OCI-LY3 (cell line): ENCODE results near the gene EPS15.

Source experiments
- H2AFZ ChIP-seq: fragments of 200-600, 300-600 bp; shearing (Covaris generic); 2 replicates; pipeline ENCODE4 v1.6.0; 2014; ENCODE audit warnings: antibody characterized with exemption, low read depth, low read length
- H3K27ac ChIP-seq: fragments of 200-600, 300-600 bp; sonication (generic); 2 replicates; pipeline ENCODE4 v1.5.1; 2014; ENCODE audit warnings: mild to moderate bottlenecking, low read length, moderate library complexity, mixed read lengths
- H3K27me3 ChIP-seq: fragments of 200-600, 300-600 bp; sonication (generic); 2 replicates; pipeline ENCODE4 v1.6.1; 2014; ENCODE audit warnings: low read depth, low read length, mixed read lengths
- H3K36me3 ChIP-seq: fragments of 200-600, 300-600 bp; sonication (generic); replicated peaks from 2 replicates; pipeline ENCODE3; 2014; ENCODE audit warnings: low read depth, low read length, mixed read lengths
- H3K4me1 ChIP-seq: fragments of 300-600, 200-600 bp; sonication (generic); 2 replicates; pipeline ENCODE4 v1.6.1; 2014; ENCODE audit warnings: low read length, mixed read lengths
- H3K4me2 ChIP-seq: fragments of 200-600, 300-600 bp; sonication (generic); 2 replicates; pipeline ENCODE4 v1.6.1; 2014; ENCODE audit warnings: low read length, mixed read lengths
- H3K4me3 ChIP-seq: fragments of 300-600, 200-600 bp; sonication (generic); 2 replicates; pipeline ENCODE4 v1.5.1; 2014; ENCODE audit warnings: antibody characterized with exemption, mild to moderate bottlenecking, low read length, moderate library complexity
- H3K79me2 ChIP-seq: fragments of 300-600, 200-600 bp; shearing (Covaris generic); 2 replicates; pipeline ENCODE4 v1.6.1; 2014; ENCODE audit warnings: mild to moderate bottlenecking, low read length, mixed read lengths
- H3K9ac ChIP-seq: fragments of 300-600, 200-600 bp; shearing (Covaris generic); 2 replicates; pipeline ENCODE4 v1.6.0; 2014; ENCODE audit warnings: mild to moderate bottlenecking, low read length, moderate library complexity
- H3K9me3 ChIP-seq: fragments of 200-600, 300-600 bp; shearing (Covaris generic); 2 replicates; pipeline ENCODE4 v1.6.1; 2014; ENCODE audit warnings: low read length, mixed read lengths; ENCODE audit not compliant: insufficient read depth
- H4K20me1 ChIP-seq: fragments of 200-600, 300-600 bp; sonication (generic); 2 replicates; pipeline ENCODE4 v1.6.1; 2016; ENCODE audit warnings: low read length, mixed read lengths; ENCODE audit not compliant: insufficient read depth
- CTCF ChIP-seq: fragments of 200-600, 300-600 bp; sonication (generic); IDR thresholded peaks from 2 replicates; pipeline ENCODE4 v1.5.1; 2014; ENCODE audit warnings: antibody characterized with exemption, low read length, low read depth
- EZH2phosphoT487 ChIP-seq: fragments of 200-600 bp; shearing (Covaris generic); IDR thresholded peaks from 2 replicates; pipeline ENCODE4 v1.6.1; 2018; ENCODE audit warnings: antibody characterized with exemption, mixed run types, low read depth

Gene EPS15

DNA sequence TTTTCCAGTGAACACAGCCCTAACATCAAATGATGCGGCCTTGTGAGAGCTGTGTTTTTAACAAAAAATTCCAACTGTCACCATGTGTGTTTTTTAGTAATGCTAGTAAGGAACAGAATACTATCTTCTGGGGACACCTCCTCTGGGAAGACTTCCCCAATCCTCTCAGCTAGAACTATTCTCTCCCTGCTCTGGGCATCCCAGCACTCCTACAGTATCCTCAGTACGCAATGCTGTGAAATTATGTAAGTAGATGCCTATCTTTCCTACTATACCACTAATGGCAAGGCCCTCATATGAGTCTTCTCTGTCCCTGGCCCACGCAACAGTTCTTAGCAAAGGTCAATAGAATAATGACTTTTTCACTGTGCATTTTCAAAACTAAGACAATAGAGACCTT lies 169.2 kb downstream of the EPS15 start:
- Histone ChIP-seq H3K4me2 (no peak overlapping the region), H3K27ac (no peak overlapping the region), H3K79me2 (no peaks in the 10 kb centered on the region), H4K20me1 (no peaks in the 10 kb centered on the region), H3K4me3 (no peak overlapping the region), H3K9ac (no peak overlapping the region), H3K36me3 (peaks cover 2% of the 10 kb centered on the region), H3K4me1 (no peaks in the 10 kb centered on the region), H3K27me3 (no peaks in the 10 kb centered on the region), H2AFZ (no peak overlapping the region), H3K9me3 (no peaks in the 10 kb centered on the region)
- TF ChIP-seq EZH2phosphoT487 (no peak), CTCF (no peak)

DNA sequence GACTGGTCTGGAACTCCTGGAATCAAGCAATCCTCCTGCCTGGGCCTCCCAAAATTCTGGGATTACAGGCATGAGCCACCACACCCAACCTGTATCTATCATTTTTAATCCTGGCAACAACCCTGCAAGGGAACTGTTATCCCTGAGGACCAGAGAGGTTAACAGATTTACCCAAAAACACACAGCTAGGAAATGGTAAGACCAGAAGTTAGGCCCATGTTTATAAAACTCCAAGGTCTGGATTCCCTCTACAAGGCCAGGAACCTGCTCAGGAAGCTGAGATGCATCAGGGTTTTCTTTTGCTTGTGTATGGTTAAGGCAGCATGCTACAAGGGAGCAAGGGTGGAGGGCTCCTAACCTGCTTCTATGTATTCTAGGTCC lies 170.9 kb downstream of the EPS15 start:
- no peak overlapping the region for H3K4me2 ChIP-seq
- no peak overlapping the region for H3K4me3 ChIP-seq
- H3K9me3 ChIP-seq, result no peaks in the 10 kb centered on the region
- H3K4me1 ChIP-seq, result no peaks in the 10 kb centered on the region
- H4K20me1 ChIP-seq, result no peaks in the 10 kb centered on the region
- H3K9ac ChIP-seq, result no peak overlapping the region
- no peaks in the 10 kb centered on the region for H3K27me3 ChIP-seq
- no peak overlapping the region for H3K27ac ChIP-seq
- H2AFZ ChIP-seq, result no peak overlapping the region
- H3K79me2 ChIP-seq, result no peaks in the 10 kb centered on the region
- no peak for TF ChIP-seq CTCF
- no peaks in the 10 kb centered on the region for H3K36me3 ChIP-seq

DNA sequence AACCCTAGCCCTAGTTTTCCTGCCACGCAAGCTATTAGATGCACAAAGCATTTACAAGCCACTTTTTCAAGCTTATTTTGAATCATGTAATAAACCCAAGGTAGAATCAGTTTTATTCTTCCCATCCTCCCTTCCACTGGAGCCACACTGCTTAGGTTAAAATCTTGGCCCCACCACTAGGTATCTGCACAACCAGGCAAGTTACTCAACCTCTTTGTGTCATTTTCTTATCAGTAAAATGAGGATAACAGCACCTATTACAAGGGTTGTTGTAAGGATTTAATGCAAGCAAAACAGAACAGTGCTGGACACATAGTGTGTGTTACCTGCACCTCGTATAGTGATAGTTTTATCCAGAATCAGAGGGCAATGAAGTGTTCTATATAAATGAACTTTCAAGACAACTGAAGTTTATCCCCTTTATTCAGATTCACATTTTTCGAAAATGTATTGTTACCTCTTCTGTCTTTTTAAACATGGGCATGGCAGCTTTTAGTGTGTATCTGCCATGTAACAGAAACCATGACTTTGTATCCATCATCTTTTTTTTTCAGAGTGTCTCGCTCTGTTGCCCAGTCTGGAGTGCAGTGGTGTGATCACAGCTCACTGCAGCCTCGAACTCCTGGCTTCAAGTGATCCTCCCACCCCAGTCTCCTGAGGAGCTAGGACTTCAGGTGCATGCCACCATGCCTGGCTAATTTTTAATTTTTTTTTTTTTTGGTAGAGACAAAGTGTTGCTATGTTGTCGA lies 171.5 kb downstream of the EPS15 start:
- H3K4me1 ChIP-seq, result peaks cover 5% of the 10 kb centered on the region
- H3K36me3 ChIP-seq, result no peaks in the 10 kb centered on the region
- no peaks in the 10 kb centered on the region for H4K20me1 ChIP-seq
- H3K4me3 ChIP-seq, result no peak overlapping the region
- H3K4me2 ChIP-seq, result no peak overlapping the region
- H3K27me3 ChIP-seq, result no peaks in the 10 kb centered on the region
- no peak overlapping the region for H3K27ac ChIP-seq
- TF ChIP-seq EZH2phosphoT487 (no peak), CTCF (no peak)
- H3K79me2 ChIP-seq, result no peaks in the 10 kb centered on the region
- no peak overlapping the region for H2AFZ ChIP-seq
- no peaks in the 10 kb centered on the region for H3K9me3 ChIP-seq
- H3K9ac ChIP-seq, result no peak overlapping the region

- H3K36me3 ChIP-seq, result no peaks in the 10 kb centered on the region
- H3K4me2 ChIP-seq, result no peak overlapping the region
- H3K27ac ChIP-seq, result no peak overlapping the region
- H3K4me3 ChIP-seq, result no peak overlapping the region
- H3K79me2 ChIP-seq, result no peaks in the 10 kb centered on the region
- H3K27me3 ChIP-seq, result no peaks in the 10 kb centered on the region
- no peaks in the 10 kb centered on the region for H4K20me1 ChIP-seq
- H3K9me3 ChIP-seq, result no peaks in the 10 kb centered on the region
- H2AFZ ChIP-seq, result no peak overlapping the region
- peaks cover 17% of the 10 kb centered on the region for H3K4me1 ChIP-seq
- TF ChIP-seq EZH2phosphoT487, result no peak
- TF ChIP-seq CTCF, result no peak
- no peak overlapping the region for H3K9ac ChIP-seq
Measured at GRCh38 chr1:51346086-51346942, 172.8 kb downstream of the EPS15 start.
